Stimulated activated CD4-positive, alpha-beta T cell treated with anti-CD3 and anti-CD28 coated beads, Interleukin-4, amount 100 ng/mL, for 48 hours (primary cell): Measurements from ENCODE around the gene C4orf50.
"Not testable (repeated sequence)": the region's sequence is repeated elsewhere in the genome, so short reads cannot be mapped to it uniquely, and the experiment has no call there.

ENCODE experiments used
- DNase-seq, 2 donors: peaks; one replicate each; pipeline ENCODE4 v3.0.0-alpha.2; 2020; ENCODE audit warnings: low read depth in 2 of 2

C4orf50 gene

GRCh38 chr4:6017030-6017429 is 1.2 kb downstream of the C4orf50 start:
- DNase-seq = no peak

DNA sequence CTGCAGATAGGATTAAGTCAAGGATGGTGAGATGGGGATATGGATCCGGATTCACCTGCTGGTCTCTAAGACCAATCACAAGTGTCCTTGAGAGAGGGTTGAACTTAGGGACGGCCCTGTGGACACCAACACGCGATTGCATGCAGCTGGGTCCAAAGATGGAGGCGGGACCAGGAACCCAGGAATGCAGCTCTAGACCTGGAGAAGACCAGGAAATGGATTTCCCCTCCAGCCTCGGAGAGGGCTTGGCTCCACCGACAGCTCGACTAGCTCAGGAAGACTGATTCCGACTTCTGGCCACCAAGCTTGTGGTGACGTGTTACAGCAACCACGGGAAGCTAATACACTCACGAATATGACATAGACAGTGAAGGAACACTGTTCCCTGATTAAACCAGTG is 4.7 kb downstream of the C4orf50 start:
- no peak for DNase-seq

DNA sequence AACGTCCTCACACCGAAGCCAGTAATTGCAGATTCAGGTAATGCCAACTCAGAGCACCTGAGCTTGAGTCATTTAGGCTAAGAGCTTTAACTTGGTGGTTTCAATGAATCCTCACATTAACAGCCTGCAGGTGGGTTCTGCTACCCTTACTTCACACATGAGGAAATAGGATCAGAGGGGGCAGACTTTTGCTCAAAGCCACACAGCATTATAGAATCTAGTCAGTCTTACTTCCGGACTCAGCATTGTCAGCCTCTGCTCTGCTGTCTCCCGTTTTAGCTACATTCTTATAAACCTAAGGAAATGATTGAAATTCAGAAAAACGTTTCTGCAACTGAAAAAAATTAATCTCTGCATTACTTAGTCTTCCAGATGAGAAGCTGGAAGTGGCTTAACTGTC is 6.0 kb downstream of the C4orf50 start:
- DNase-seq = no peak

DNA sequence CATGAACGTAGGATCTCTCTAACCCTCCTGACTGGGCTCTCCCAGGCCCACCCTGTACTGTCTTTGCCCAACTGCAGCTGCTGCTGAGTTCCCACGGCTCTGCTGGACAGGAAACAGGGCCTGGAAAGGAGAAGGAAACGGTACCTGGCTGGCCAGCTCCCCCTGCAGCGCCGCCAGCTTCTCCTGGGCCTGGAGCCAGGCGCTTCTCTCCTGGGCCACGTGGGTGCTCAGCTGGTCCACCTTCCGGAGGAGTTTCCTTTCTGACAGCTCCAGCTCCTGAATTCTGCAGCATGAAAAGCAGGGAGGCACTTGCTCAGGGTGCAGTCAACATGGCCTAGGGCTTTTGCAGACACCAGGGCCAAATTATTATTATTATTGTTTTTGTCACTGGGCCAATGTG is 6.5 kb downstream of the C4orf50 start:
- DNase-seq = no peak

DNA sequence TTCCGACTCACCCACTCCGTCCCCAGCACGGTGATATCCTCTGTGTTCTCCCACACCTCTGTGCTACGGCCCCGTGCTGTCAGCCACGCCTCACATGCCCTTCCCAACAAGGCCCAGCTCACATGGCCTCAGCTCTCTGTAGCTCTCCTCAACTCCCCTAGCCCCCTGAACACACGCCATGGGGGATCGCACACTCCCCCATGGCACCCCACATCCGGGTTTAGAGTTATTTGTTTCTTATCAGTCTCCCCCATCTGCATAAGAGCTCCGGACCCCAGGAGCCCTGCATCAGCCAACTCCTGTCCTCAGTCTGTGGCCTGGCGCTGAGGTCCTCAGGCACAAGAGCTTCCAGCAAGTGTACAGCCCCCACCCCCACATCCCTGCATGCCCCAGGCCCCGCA is 7.0 kb downstream of the C4orf50 start:
- no peak for DNase-seq

GRCh38 chr4:6010789-6011188 is 7.4 kb downstream of the C4orf50 start:
- DNase-seq = no peak

DNA sequence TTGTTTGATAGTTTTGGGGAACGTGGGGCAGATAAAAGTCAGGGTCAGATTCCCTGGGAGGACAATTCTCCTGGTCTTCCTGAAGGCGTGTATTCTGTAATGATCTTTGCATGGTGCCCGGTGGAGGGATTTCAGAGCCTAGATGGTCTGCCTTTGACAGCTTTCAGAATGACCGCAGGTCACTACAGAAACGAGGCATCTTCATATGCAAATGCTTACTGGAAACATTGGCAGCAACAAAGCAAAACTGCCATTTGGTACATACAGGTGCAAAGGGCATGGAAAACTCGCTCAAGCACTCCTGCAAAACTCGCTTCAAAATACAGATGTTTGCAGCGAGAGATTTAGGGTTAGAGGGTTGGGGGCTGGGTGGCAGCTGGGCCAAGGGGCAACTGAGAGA is 8.8 kb downstream of the C4orf50 start:
- no peak for DNase-seq

GRCh38 chr4:6008766-6009385 is 9.4 kb downstream of the C4orf50 start:
- DNase-seq = no peak

DNA sequence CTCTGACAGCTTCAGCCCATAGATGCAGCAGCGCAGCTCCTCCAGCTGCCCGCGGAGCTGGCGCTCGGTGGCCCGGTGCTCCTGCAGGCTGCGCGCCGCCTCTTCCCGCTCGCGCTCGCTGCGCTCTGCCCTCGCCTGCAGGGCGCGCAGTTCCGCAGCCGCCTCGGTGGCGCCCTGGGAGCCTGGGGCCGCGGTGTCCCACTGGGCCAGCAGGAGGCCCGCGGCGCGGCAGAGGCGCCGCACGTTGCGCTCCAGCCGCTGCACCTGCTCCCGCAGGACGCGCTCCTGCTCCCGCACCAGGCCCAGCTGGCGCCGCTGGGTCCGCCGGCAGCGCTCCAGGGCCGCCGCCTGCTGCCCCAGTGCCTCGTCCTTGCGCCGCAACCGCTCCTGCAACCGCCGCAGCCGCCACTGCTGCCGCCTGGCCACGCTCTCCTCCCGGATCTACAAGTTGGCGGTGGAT is 10.1 kb downstream of the C4orf50 start:
- DNase-seq = no peak

DNA sequence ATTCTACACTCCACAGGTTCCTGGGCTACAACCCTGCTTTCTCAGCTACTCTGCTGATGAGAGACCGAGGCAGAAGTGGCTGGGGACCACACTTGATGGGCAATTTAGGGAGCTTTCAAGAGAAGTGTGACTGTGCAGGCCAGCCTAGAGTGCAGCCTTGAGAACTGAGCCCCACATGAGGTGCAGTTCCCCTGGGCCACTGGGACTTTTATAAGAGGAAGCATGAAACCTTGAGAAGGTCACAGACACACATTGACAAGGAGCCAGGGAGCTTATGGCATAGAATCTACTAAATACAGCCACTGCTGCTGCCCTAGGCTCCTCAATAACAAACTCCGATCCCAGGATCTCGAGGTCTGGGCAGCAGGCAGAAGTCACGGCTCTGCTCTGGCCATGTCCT is 13.1 kb downstream of the C4orf50 start:
- no peak for DNase-seq

- not testable (repeated sequence) for DNase-seq
These were observed 14.7 kb downstream of the C4orf50 start for GRCh38 chr4:6003485-6003884.

DNA sequence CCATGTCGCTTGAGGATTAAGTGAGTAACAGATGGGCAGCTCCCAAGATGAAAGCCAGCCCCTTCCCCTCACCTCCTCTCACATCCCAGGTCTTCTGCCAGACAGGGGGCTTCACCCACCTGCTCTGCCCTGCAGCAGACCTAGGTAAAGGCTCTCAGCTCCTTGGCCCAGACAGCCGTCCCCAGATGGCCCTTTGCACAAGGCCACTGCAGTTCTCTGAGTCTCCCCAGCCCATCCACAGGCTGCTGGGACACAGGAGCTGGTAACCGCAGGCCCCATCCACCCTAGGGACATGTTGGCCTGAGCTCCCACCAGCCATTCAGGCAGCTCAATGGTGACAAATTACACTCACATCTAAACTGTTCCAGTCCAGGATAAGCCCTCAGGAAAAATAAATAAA is 15.3 kb downstream of the C4orf50 start:
- DNase-seq = no peak

- no peak for DNase-seq
These were observed 15.8 kb downstream of the C4orf50 start for GRCh38 chr4:6002492-6002833.

DNA sequence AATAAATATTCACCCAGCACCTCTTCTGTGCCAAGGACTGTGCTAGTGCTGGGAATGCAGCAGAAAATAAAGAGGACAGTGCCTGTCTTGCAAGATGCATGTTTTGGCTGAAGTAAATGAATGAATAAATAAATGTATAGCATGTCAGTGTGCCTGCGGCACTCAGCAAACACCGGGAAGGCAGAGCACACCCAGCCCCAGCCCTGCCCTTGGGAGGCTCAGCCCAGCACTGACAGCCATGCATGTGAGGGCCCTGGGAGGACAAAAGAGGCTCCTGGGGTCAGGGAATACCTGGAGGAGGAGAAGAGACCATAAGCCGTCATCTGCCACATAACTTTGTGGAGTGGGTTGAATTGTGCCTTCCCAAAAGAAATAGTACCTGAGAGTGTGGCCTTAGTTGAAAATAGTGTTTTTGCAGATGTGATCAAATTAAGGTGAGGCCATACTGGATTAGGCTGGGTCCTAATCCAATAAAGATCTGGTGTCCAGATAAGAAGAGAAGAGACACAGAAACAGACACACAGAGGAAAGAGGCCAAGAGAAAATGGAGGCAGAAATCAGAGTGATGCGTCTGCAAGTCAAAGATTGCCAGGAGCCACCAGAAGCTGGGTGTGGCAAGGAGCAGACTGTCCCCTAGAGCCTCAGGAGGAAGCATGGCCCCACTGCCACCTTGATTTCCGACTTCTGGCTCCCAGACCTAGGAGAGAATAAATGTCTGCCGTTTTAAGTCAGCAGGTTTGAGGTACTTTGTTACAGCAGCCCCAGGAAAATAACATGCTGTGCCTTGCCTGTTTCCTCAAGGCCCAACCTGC is 16.3 kb downstream of the C4orf50 start:
- no peak for DNase-seq

DNA sequence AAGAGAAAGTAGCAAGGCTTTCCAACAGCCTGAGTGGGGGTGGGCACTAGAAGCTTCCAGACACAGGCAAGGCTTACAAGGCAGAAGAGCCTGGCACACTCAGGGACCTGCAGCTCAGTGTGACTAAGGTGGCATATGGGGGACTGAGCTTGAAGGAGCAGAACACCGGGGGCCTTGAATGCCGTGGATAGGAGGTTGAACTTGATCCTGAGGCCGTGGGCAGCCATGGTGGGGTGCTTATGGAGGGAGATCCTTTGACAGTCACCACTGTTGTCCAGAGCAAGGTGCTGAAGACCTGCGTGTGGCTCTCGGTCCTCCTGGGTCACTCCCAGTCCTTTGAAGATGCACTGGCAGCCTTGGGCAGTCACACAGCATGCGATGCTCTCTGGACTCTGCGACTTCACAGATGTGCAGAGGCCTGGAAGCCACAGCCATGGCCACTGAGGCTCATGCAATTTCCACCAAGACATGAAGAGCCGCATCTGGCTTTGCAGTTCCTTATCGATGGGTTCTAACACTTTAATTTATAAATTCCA is 18.3 kb downstream of the C4orf50 start:
- DNase-seq = no peak

DNA sequence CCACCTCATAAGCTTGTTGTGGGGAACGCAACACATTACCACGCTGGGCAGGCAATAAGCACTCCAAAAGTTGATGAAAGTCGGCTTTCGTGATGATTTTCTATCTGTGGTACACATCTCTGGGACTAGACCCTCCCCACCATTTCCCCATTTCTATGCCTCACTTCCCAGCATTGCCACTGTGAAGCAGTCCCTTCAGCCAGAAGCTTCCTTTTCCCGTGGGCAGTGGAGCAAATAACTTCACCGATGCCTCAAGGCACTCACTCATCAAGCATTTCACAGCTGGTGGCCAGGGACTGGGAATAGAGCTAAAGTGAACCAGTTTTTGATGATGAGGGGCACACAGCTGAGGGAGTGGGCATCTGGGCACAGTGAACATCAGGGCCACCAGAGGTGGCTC is 18.9 kb downstream of the C4orf50 start:
- DNase-seq = no peak

- peak; percentile 15 to 22 for DNase-seq
These were observed 19.8 kb downstream of the C4orf50 start for GRCh38 chr4:5998333-5998936.

DNA sequence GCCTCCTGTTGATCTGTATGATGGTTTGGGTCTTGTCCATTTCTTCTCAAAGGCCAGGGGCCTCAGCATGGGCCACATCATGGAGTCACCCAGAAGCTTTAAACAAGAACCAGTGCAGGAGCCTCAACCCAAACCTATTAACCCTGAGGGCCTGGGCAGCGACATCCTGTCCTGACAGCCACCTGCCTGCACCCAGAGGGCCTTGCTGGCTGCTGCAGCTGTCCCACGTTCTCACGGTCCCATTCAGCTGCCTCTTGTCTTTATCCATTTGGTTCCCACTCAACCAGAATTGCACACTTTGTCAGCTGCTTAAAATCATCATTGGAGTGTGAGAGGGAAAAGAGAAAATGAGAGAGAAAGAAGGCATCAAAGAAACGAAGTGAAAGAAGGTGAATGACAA is 21.6 kb downstream of the C4orf50 start:
- no peak for DNase-seq

DNA sequence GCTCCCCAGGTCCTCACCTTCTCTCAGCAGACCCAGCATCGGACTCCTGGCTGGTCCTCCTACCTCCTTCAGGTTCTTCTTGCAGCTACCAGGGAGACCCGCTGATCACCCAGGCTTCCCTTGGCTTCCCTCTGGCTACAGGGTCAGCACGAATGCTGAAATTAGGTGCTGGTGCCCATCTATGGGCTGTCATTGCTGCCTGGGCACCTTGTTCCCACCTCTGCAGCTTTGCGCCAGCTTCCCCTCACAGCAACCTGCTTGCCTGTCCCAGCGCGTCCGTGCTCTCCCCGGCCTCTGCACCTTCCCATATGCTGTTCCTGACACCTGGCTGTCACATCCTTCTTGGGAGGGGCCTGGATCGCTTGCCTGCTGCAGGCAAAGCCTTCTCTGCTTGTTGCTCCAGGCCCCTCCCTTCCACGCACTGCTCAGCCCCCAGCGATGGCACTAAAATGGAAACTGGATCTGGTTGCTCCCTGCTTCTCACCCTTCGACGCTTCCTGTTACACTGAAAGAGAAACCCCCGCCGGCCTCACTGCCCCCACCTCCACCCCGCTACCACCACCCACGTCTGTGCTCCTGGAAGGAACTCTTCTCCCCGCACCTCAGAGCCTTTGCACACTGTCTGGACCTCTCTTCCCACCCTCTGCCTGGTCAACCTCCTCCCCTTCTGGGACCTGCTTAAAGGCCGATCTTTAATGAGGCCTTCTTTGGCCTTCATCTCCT is 22.2 kb downstream of the C4orf50 start:
- no peak for DNase-seq

GRCh38 chr4:5993876-5994811 is 24.1 kb downstream of the C4orf50 start:
- no peak for DNase-seq

GRCh38 chr4:5993346-5993745 is 24.9 kb downstream of the C4orf50 start:
- not testable (repeated sequence) for DNase-seq
